Measurements from ENCODE around the gene FANCD2.
"Not testable (repeated sequence)": the region's sequence is repeated elsewhere in the genome, so short reads cannot be mapped to it uniquely, and the experiment has no call there.

Gene FANCD2

DNA sequence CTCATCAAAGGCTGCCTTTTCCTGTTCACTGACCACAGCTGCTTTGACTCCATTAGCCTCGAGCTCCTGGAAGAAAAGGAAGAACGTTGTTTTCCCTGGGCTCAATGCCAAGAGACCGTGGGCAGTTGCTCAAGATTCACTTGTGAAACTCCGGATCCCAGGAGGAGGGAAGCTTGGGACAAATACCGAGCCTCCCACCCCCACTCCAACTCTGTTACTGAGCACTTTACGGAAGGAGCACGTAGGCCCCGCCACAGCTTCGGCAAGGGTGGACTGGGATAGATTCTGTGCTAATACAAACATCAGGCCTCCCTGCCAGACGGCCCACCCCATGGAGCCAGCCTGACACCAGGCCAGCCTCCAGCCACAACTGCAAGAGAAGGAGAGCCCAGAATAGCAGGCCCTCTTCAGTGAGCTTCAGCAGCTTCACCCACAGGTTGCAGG, 10.8 kb upstream of the FANCD2 start (continued):
- TF ChIP-seq PRDM1 (tag by site-specific recombination; IDR thresholded peaks at IDR 0.05) (no peak), ZBTB17 (tag by site-specific recombination; IDR thresholded peaks at IDR 0.05) (peak; percentile 41; the same call in 1 of the 2 replicates)

DNA sequence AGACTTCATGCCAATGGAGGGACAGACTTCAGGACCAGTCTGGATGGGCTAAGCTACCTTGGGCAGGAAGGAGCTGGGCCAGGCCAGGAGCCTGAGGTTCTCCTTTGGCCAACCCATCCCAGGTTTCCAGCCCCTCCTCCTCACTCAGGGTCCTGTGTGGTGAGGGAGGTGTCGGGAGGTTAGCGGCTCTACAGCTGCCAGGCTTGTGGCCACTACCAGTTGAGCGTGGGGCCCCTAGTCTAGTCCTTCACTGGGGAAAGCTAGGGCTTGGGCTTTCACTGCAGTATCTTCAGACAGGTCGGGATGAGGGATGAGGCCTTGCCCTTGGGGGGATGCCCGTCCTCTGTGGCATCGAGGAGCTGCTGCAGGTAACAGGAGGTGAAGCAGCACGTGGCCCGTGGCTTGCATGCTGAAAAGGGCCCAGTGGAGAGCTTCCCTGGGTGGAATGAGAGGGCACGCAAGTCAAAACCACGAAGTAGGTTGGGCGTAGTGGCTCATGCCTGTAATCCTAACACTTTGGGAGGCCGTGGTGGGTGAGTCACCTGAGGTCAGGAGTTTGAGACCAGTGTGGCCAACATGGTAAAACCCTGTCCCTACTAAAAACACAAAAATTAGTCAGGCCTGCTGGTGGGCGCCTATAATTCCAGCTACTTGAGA, 8.5 kb upstream of the FANCD2 start:
- no peak for TF ChIP-seq ZSCAN23 (tag by site-specific recombination; IDR thresholded peaks at IDR 0.05)
- TF ChIP-seq, protein P1, sequence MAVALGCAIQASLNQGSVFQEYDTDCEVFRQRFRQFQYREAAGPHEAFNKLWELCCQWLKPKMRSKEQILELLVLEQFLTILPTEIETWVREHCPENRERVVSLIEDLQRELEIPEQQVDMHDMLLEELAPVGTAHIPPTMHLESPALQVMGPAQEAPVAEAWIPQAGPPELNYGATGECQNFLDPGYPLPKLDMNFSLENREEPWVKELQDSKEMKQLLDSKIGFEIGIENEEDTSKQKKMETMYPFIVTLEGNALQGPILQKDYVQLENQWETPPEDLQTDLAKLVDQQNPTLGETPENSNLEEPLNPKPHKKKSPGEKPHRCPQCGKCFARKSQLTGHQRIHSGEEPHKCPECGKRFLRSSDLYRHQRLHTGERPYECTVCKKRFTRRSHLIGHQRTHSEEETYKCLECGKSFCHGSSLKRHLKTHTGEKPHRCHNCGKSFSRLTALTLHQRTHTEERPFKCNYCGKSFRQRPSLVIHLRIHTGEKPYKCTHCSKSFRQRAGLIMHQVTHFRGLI (tag by site-specific recombination; IDR thresholded peaks at IDR 0.05): peak; percentile 84
- TF ChIP-seq GLIS1 (tag by site-specific recombination; IDR thresholded peaks at IDR 0.05): peak; percentile 27; the same call in 1 of the 2 replicates
- CTCF ChIA-PET: no interaction called here
- no peaks in the 10 kb centered on the region for H3K9me3 ChIP-seq (ENCODE audit: control insufficient read depth, insufficient read depth, low read depth, low read length)
- no peak overlapping the region for H3K4me3 ChIP-seq (ENCODE audit: low read depth, low read length)
- H3K36me3 ChIP-seq (ENCODE audit: control insufficient read depth in 2 of 2, insufficient read depth in 1 of 2, low read length in 2 of 2): peaks cover 7 to 43% of the 10 kb centered on the region in 2 experiments; a peak in 2 of 3 replicates
- POLR2A ChIA-PET: interaction anchor here (0.6 to 1.0 kb wide), 2 partner anchors 8 to 169 kb away, joined by 3 read pairs; no protein-coding TSS in a partner anchor
- peaks cover 6% of the 10 kb centered on the region; the same call in 1 of the 2 replicates for H3K4me1 ChIP-seq (ENCODE audit: control insufficient read depth, insufficient read depth, low read length)
- H3K27ac ChIP-seq (ENCODE audit: extremely low read depth, low read depth, low read length): no peak overlapping the region

- H3K4me1 ChIP-seq (ENCODE audit: control insufficient read depth, insufficient read depth, low read length); H3K9me3 ChIP-seq (ENCODE audit: control insufficient read depth, insufficient read depth, low read depth, low read length); POLR2A ChIA-PET; H3K4me3 ChIP-seq (ENCODE audit: low read depth, low read length); H3K27ac ChIP-seq (ENCODE audit: extremely low read depth, low read depth, low read length): not testable (repeated sequence)
- CTCF ChIA-PET: interaction anchor here (0.6 to 0.7 kb wide), 3 partner anchors 197 to 638 kb away, joined by 3 read pairs; no protein-coding TSS in a partner anchor
- H3K36me3 ChIP-seq (ENCODE audit: control insufficient read depth in 2 of 2, insufficient read depth in 1 of 2, low read length in 2 of 2): peaks cover 10 to 53% of the 10 kb centered on the region in 2 experiments; a peak in 2 of 3 replicates
These were observed 7.4 kb upstream of the FANCD2 start for GRCh38 chr3:10018806-10019205.

DNA sequence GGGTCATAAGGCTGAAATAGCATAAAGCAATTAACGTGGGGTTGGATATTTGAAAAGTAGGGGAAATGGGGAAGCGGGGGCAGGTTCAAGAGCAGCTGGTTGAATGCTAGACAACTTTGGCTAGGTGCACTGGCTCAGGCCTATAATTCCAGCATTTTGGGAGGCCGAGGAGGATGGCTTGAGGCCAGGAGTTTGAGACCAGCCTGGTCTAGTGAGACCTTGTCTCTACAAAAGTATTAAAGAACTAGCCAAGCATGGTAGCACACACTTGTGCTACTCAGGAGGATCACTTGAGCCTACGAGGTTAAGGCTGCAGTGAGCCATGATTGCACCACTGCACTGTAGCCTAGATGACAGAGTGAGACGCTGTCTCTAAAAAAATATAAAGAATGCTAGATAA, 6.9 kb upstream of the FANCD2 start:
- no peaks in the 10 kb centered on the region for H3K9me3 ChIP-seq (ENCODE audit: control insufficient read depth, insufficient read depth, low read depth, low read length)
- H3K27ac ChIP-seq (ENCODE audit: extremely low read depth, low read depth, low read length): no peak overlapping the region
- ChIA-PET POLR2A (no interaction called here), CTCF (no interaction called here)
- H3K4me1 ChIP-seq (ENCODE audit: control insufficient read depth, insufficient read depth, low read length): peaks cover 6% of the 10 kb centered on the region; the same call in 1 of the 2 replicates
- no peak overlapping the region for H3K4me3 ChIP-seq (ENCODE audit: low read depth, low read length)
- H3K36me3 ChIP-seq (ENCODE audit: control insufficient read depth in 2 of 2, insufficient read depth in 1 of 2, low read length in 2 of 2): peaks cover 16 to 57% of the 10 kb centered on the region in 2 experiments; a peak in 2 of 3 replicates
- no peak for TF ChIP-seq KLF17 (tag by site-specific recombination; IDR thresholded peaks at IDR 0.05)
- no peak for TF ChIP-seq ZNF19 (tag by site-specific recombination; IDR thresholded peaks at IDR 0.05; ENCODE audit: low read depth)
- no peak for TF ChIP-seq ZNF157 (tag by site-specific recombination; IDR thresholded peaks at IDR 0.05)
- no peak for TF ChIP-seq HOXC10 (CRISPR knock-in tag; IDR thresholded peaks at IDR 0.05)
- TF ChIP-seq ZNF354C (tag by site-specific recombination; IDR thresholded peaks at IDR 0.05; ENCODE audit: borderline replicate concordance, low read depth): no peak
- TF ChIP-seq, protein P2, sequence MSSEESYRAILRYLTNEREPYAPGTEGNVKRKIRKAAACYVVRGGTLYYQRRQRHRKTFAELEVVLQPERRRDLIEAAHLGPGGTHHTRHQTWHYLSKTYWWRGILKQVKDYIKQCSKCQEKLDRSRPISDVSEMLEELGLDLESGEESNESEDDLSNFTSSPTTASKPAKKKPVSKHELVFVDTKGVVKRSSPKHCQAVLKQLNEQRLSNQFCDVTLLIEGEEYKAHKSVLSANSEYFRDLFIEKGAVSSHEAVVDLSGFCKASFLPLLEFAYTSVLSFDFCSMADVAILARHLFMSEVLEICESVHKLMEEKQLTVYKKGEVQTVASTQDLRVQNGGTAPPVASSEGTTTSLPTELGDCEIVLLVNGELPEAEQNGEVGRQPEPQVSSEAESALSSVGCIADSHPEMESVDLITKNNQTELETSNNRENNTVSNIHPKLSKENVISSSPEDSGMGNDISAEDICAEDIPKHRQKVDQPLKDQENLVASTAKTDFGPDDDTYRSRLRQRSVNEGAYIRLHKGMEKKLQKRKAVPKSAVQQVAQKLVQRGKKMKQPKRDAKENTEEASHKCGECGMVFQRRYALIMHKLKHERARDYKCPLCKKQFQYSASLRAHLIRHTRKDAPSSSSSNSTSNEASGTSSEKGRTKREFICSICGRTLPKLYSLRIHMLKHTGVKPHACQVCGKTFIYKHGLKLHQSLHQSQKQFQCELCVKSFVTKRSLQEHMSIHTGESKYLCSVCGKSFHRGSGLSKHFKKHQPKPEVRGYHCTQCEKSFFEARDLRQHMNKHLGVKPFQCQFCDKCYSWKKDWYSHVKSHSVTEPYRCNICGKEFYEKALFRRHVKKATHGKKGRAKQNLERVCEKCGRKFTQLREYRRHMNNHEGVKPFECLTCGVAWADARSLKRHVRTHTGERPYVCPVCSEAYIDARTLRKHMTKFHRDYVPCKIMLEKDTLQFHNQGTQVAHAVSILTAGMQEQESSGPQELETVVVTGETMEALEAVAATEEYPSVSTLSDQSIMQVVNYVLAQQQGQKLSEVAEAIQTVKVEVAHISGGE (tag by site-specific recombination; conservative IDR thresholded peaks at IDR 0.05; ENCODE audit: low read depth): no peak
- TF ChIP-seq ZNF629 (tag by site-specific recombination; IDR thresholded peaks at IDR 0.05): no peak
- TF ChIP-seq ZNF560 (tag by site-specific recombination; IDR thresholded peaks at IDR 0.05; ENCODE audit: borderline replicate concordance): no peak
- no peak for TF ChIP-seq ZNF138 (tag by site-specific recombination; IDR thresholded peaks at IDR 0.05; ENCODE audit: borderline replicate concordance)
- no peak for TF ChIP-seq ZNF658 (tag by site-specific recombination; IDR thresholded peaks at IDR 0.05)
- TF ChIP-seq, protein P3, sequence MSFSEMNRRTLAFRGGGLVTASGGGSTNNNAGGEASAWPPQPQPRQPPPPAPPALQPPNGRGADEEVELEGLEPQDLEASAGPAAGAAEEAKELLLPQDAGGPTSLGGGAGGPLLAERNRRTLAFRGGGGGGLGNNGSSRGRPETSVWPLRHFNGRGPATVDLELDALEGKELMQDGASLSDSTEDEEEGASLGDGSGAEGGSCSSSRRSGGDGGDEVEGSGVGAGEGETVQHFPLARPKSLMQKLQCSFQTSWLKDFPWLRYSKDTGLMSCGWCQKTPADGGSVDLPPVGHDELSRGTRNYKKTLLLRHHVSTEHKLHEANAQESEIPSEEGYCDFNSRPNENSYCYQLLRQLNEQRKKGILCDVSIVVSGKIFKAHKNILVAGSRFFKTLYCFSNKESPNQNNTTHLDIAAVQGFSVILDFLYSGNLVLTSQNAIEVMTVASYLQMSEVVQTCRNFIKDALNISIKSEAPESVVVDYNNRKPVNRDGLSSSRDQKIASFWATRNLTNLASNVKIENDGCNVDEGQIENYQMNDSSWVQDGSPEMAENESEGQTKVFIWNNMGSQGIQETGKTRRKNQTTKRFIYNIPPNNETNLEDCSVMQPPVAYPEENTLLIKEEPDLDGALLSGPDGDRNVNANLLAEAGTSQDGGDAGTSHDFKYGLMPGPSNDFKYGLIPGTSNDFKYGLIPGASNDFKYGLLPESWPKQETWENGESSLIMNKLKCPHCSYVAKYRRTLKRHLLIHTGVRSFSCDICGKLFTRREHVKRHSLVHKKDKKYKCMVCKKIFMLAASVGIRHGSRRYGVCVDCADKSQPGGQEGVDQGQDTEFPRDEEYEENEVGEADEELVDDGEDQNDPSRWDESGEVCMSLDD (tag by site-specific recombination; IDR thresholded peaks at IDR 0.05): no peak
- TF ChIP-seq ZNF324 (tag by site-specific recombination; IDR thresholded peaks at IDR 0.05): no peak
- TF ChIP-seq ZNF558 (tag by site-specific recombination; IDR thresholded peaks at IDR 0.05): no peak
- no peak for TF ChIP-seq ZNF423 (tag by site-specific recombination; IDR thresholded peaks at IDR 0.05)
- no peak for TF ChIP-seq ZNF776 (tag by site-specific recombination; IDR thresholded peaks at IDR 0.05; ENCODE audit: borderline replicate concordance)
- TF ChIP-seq SETDB1 (IDR thresholded peaks at IDR 0.05; ENCODE audit: insufficient read length, low read length): no peak
